Rectal smooth muscle tissue (tissue), 1 donor: Measurements from ENCODE around the gene MARCHF3.
"Not testable (repeated sequence)": the region's sequence is repeated elsewhere in the genome, so short reads cannot be mapped to it uniquely, and the experiment has no call there.

Source experiments
- H3K27ac ChIP-seq: one replicate; pipeline ENCODE4 v1.7.0; 2013; ENCODE audit warnings: low read depth, low read length, inconsistent platforms
- H3K27me3 ChIP-seq: one replicate; pipeline ENCODE4 v1.7.0; 2013; ENCODE audit warnings: low read length; ENCODE audit not compliant: control insufficient read depth, insufficient read depth
- H3K36me3 ChIP-seq: one replicate; pipeline ENCODE4 v1.7.0; 2013; ENCODE audit warnings: low read length; ENCODE audit not compliant: control insufficient read depth, insufficient read depth
- H3K4me1 ChIP-seq: one replicate; pipeline ENCODE4 v1.7.0; 2013; ENCODE audit warnings: low read length; ENCODE audit not compliant: control insufficient read depth, insufficient read depth
- H3K4me3 ChIP-seq: one replicate; pipeline ENCODE4 v1.7.0; 2013; ENCODE audit warnings: low read length
- H3K9ac ChIP-seq: one replicate; pipeline ENCODE4 v1.7.0; 2013; ENCODE audit warnings: low read length

MARCHF3 gene

DNA sequence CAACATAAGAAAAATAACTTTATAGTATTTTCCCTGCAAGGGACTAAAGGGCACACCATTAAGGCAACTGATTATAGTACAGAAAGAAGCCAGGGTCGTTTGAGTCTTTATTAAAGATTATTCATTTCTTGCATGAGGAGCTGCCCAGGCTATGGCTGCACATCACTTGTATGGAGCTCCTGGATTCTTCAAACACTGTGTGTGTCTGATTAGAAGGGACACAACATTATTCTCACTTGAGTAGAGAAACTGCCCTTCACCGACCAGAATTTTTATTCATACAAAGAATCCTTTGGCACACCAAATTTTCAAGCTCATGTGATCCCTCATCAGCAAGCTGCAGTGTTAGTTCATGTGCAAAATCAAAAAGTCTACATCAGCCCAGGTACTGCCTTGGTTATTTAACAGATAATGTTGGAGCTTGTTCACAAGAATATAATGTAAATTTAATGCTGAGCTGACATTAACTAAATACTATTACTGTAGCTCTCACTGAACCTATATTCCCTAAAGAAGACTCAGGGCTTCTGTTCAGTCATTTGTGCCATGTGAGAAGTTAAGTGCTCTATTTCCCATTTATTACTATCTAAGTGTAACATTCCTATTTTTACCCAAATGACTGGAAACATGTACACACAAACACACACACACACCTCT is 33.0 kb upstream of the MARCHF3 start:
- H3K9ac ChIP-seq, result no peak overlapping the region
- no peak overlapping the region for H3K4me3 ChIP-seq
- H3K27ac ChIP-seq, result no peak overlapping the region

GRCh38 chr5:127061956-127062355 is 31.6 kb upstream of the MARCHF3 start:
- Histone ChIP-seq H3K4me3 (no peak overlapping the region), H3K27me3 (no peaks in the 10 kb centered on the region), H3K9ac (no peak overlapping the region), H3K4me1 (no peaks in the 10 kb centered on the region), H3K27ac (no peak overlapping the region), H3K36me3 (peaks cover 3% of the 10 kb centered on the region)

More for the DNA sequence above, 33.0 kb upstream of the MARCHF3 start:
- no peaks in the 10 kb centered on the region for H3K36me3 ChIP-seq
- no peaks in the 10 kb centered on the region for H3K27me3 ChIP-seq
- H3K4me1 ChIP-seq, result no peaks in the 10 kb centered on the region

- Histone ChIP-seq H3K36me3 (peaks cover 3% of the 10 kb centered on the region), H3K4me1 (no peaks in the 10 kb centered on the region), H3K9ac (no peak overlapping the region), H3K27me3 (no peaks in the 10 kb centered on the region), H3K27ac (no peak overlapping the region), H3K4me3 (no peak overlapping the region)
Measured at GRCh38 chr5:127061537-127061936, 31.2 kb upstream of the MARCHF3 start.

GRCh38 chr5:127060470-127060985 is 30.2 kb upstream of the MARCHF3 start:
- Histone ChIP-seq H3K36me3 (peaks cover 6% of the 10 kb centered on the region), H3K4me1 (no peaks in the 10 kb centered on the region), H3K4me3 (no peak overlapping the region), H3K27ac (no peak overlapping the region), H3K9ac (no peak overlapping the region), H3K27me3 (no peaks in the 10 kb centered on the region)

GRCh38 chr5:127056896-127057295 is 26.5 kb upstream of the MARCHF3 start:
- Histone ChIP-seq H3K4me3 (no peak overlapping the region), H3K9ac (no peak overlapping the region), H3K36me3 (peaks cover 6% of the 10 kb centered on the region), H3K27ac (no peak overlapping the region), H3K4me1 (no peaks in the 10 kb centered on the region), H3K27me3 (no peaks in the 10 kb centered on the region)

- no peak overlapping the region for H3K4me3 ChIP-seq
- H3K4me1 ChIP-seq, result no peaks in the 10 kb centered on the region
- H3K27me3 ChIP-seq, result no peaks in the 10 kb centered on the region
- no peak overlapping the region for H3K9ac ChIP-seq
- peaks cover 6% of the 10 kb centered on the region for H3K36me3 ChIP-seq
- H3K27ac ChIP-seq, result no peak overlapping the region
Measured at GRCh38 chr5:127055880-127056653, 25.7 kb upstream of the MARCHF3 start.

- not testable (repeated sequence) for H3K27me3 ChIP-seq, H3K4me3 ChIP-seq, H3K27ac ChIP-seq, H3K4me1 ChIP-seq, H3K9ac ChIP-seq, H3K36me3 ChIP-seq
Measured at GRCh38 chr5:127053551-127053950, 23.2 kb upstream of the MARCHF3 start.

GRCh38 chr5:127053049-127053448 is 22.7 kb upstream of the MARCHF3 start:
- H3K9ac ChIP-seq, result no peak overlapping the region
- peaks cover 6% of the 10 kb centered on the region for H3K36me3 ChIP-seq
- H3K27me3 ChIP-seq, result no peaks in the 10 kb centered on the region
- no peak overlapping the region for H3K27ac ChIP-seq
- no peaks in the 10 kb centered on the region for H3K4me1 ChIP-seq
- H3K4me3 ChIP-seq, result no peak overlapping the region

DNA sequence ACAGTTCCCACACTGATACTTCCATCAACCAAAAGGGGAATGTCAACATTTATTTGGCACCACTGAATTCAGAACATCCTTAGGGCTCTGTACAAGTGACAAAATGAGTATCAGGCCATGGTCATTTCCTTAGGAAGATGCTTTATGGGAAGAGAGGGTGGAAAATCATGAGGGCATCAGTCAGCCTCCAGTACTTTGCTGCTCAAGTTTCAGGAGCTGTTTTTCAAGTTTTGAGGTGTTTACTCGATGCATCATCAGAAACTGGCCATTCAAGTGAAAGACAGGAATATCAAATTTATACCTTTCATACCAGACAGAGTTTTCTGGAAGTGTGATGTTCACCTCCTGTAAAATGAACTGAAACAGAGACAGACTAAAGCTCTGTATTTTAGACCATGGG is 21.2 kb upstream of the MARCHF3 start:
- H3K9ac ChIP-seq, result no peak overlapping the region
- H3K4me3 ChIP-seq, result no peak overlapping the region
- peaks cover 3% of the 10 kb centered on the region for H3K36me3 ChIP-seq
- no peaks in the 10 kb centered on the region for H3K4me1 ChIP-seq
- no peaks in the 10 kb centered on the region for H3K27me3 ChIP-seq
- H3K27ac ChIP-seq, result no peak overlapping the region

DNA sequence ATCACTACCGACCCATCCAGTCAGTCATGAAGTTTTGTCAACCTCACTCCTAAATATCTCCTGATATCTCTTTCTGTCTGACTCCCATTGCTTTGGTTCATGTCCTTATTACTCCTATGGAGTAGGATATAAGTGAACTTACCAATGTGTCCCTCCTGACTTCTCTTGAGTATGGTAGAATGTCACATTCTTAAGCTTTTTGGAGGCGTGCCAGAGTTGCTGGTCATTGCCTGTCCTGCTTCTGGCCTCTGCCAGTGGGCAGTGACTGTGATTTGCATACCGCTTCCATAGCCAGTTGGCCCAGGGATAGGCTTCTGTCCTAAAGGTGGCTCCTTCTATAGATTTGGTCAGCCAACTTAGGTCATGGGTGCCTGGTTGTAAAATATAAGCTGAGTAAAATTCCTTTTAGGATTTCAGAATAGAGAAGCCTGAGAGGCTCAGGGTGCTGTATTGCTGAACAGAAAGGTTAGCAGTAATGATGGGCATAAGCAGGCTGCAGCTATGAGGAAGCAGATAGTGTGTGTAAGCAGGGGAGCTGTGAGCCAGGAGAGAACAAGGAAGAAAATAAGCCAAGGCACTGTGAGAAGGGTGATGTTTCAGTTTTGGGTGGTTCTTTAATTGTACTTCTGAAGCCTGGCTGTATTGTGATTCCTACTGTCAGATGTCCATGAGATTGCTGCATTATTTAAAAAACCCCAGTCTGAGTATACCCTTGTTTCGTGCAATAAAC is 16.1 kb upstream of the MARCHF3 start:
- H3K36me3 ChIP-seq, result no peaks in the 10 kb centered on the region
- H3K4me3 ChIP-seq, result no peak overlapping the region
- no peaks in the 10 kb centered on the region for H3K4me1 ChIP-seq
- no peak overlapping the region for H3K9ac ChIP-seq
- no peak overlapping the region for H3K27ac ChIP-seq
- H3K27me3 ChIP-seq, result no peaks in the 10 kb centered on the region

- H3K4me3 ChIP-seq, result no peak overlapping the region
- no peaks in the 10 kb centered on the region for H3K36me3 ChIP-seq
- no peaks in the 10 kb centered on the region for H3K27me3 ChIP-seq
- no peaks in the 10 kb centered on the region for H3K4me1 ChIP-seq
- H3K27ac ChIP-seq, result no peak overlapping the region
- no peak overlapping the region for H3K9ac ChIP-seq
Measured at GRCh38 chr5:127042593-127042992, 12.2 kb upstream of the MARCHF3 start.

- peak overlapping the region; percentile 27 for H3K4me3 ChIP-seq
- H3K27me3 ChIP-seq, result no peaks in the 10 kb centered on the region
- H3K4me1 ChIP-seq, result no peaks in the 10 kb centered on the region
- no peak overlapping the region for H3K27ac ChIP-seq
- H3K9ac ChIP-seq, result no peak overlapping the region
- no peaks in the 10 kb centered on the region for H3K36me3 ChIP-seq
Measured at GRCh38 chr5:127041571-127041970, 11.2 kb upstream of the MARCHF3 start.
